NCI-H2081 (cell line): ENCODE data around the gene CLDND1.

ENCODE experiments used
- DNase-seq, 2 experiments: peaks; one replicate each; lab custom pipeline; 2025; lab: John Stamatoyannopoulos, UW

CLDND1 gene

DNA sequence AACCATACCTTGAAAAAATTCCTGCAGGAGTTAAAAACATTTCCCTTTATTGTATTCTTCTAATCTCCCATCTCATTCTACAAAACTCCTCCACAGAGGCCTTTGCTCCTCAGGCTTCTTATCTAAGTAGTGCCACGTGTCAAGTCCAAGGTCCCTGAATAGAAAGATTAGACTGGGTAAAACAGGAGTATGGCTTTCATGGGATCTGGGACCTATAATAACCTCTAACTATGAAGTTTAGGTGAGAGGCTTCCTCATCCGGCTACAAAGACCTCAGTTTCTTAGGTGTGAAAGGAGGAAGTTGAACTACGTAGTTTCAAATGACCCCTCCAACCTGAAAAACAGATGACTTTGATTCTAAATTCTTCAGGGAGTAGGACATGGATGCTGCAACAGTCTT is 29.1 kb upstream of the CLDND1 start:
- DNase-seq = no peak

DNA sequence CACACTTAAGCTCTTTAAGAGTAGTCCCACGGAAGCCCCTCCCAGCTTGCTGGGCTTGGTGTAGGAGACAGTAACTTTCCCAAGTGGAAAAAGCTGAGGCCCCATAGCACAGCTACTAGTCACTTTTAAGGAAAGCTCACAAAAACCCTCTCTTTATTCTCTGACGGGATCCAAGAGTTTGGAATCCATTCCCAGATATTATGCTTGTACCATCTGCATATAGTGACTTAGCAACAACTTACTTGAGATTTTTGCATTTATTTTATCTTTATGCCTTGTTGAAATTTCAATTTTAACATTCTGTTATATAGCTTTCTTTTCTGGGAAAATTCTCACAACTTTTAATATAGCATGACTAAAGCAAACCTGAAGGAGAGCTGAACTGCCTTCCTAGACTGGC is 28.5 kb upstream of the CLDND1 start:
- DNase-seq = no peak

DNA sequence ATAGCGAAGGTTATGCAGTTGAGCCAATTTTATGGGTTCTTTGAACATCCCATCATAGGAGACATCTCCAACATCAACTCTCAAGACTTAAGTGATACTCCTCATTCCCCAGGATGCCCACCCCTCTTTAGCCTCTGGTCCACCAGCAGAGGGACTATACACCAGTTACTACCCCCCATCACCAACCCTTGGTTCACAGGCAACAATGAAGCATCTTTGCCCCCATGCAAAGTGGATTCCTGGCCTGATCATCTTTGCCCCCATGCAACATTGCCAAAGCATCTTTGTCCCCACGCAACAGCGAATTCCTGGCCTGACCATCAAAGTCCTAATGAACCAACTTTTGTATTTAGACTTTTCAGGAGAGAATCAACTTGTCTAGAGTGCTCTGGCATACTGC is 28.1 kb upstream of the CLDND1 start:
- no peak for DNase-seq

DNA sequence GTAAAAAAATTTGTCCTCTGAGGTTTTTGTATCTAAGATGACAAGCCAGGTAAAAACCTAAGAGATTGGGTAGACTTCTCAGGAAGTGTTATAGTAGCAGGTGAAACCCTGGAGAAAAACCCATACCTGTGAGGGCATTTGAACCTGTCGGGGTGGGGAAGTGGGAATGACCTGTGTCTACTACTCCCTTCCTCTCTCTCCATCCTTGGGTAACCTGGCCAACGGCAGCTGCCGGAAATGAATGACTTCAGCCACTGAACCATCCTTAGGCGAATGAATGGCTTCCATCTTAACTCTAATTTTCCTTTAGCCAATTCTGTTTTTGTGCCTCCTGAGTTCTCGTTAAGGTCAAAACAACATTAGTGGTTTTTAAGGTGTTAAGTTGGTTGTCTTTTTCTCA is 25.8 kb upstream of the CLDND1 start:
- no peak for DNase-seq

DNA sequence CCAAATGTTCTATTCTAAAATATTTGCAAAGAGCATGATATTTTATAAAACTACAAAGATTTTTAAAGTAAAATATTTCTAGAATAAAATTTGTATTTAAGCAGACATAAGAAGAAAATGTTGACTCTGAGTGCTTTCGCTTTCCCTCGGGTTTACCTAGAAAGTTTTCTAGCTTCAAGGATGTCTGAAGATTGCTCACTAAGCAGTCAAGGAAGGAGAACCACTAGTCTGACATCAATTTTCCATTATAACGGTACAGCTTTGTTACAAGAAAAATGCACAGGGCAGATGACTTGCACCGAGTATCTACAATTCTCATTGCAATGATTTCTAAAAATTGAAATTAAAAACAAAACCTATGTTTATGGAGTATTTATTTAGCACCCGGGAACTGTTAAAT is 23.2 kb upstream of the CLDND1 start:
- no peak for DNase-seq

DNA sequence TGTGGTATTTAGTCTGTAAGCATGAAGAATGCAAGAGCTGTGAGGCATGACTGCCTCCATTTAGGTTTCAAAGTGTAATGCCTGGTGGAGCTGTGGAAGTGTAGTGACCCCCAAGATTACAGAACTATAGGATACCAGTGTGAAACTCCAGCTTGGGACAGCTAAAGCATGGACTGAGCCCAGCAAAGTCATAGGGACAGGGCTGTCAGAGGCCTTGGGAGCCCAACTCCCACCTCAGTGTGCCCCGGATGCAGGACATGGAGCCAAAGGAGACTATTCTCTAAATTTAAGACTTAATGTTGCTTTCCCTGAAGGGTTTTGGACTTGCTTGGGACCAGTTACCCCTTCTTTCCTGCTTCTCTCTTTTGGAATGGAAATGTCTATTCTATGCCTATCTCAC is 19.9 kb upstream of the CLDND1 start:
- no peak for DNase-seq

DNA sequence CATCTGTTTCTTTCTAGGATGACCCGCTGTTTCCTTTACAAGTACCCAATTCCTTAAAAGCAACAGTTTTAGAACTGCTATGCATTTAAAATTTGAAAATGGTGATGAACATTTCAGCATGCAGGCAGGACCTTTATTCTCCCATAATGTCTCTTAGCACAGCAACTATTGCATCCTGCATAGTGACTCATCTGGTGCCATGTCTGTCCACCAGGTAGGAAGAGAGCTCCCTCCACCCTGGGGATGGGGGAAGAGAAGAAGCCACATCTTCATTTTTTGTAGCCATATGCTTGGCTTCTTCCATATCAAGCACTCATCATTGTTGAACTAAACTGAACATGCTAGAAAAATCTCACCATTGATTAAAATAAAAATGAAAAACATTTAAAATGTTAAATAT is 19.0 kb upstream of the CLDND1 start:
- DNase-seq = no peak

DNA sequence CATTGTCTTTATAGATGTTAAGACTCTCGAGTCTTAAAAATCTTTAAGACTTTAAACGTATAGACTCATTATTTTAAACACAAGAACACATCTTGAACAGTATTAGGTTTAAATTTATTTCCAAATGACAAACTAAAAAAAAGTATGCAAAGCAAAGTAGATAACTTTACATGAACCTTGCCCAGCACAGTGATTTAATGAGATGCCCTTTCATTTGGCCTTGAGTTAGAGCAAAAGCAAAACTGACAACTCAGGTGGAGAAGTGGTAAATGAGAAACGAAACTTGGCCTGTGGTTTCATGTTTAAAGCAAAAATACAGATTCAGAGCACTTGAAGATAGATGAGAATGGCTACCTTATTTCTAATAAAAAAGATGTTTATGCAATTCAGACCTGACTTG is 17.6 kb upstream of the CLDND1 start:
- no peak for DNase-seq

DNA sequence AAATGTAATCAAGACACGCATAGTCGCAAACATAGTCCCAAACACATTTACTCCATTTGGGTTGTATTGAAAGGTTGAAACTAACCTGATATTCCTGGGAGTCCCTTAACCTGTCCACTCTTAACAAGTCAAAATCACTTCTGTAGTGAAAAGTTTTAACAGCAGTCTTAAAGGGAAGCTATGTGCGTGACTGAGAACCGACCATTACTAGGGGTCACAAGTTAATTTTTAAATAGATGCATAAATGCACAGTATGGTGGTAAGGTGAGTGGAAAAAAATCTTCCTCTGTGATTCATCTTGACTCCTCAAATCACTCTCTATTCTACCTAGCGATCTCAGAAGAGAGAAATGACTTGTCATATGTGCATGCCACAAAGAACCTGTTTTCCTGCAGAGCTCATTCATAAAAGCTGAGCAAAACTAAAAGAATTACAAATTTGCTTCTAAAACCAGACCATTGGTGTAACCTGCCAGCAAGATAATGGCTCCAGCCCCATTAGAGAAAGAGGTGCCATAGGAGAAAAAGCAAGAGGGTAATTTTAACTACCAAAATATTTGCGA is 13.8 kb upstream of the CLDND1 start:
- no peak for DNase-seq

DNA sequence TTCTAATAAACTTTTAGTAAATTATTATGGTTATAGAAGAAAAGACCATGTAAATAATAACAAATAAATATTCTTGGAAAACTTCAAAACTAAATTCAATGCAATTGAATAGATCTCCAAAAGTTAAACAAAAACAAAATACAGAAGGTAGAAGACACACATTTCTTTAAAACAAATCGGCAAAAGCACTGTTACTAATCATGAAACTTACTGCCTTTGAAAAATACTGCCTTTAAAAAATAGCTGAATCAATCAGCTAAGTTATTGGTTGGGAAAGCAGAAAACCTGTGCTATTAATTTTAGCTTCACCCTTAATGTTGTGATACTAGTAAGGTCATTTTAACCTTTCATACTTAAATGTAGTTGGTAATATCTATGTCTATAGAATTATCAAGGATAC is 12.0 kb upstream of the CLDND1 start:
- DNase-seq = no peak

DNA sequence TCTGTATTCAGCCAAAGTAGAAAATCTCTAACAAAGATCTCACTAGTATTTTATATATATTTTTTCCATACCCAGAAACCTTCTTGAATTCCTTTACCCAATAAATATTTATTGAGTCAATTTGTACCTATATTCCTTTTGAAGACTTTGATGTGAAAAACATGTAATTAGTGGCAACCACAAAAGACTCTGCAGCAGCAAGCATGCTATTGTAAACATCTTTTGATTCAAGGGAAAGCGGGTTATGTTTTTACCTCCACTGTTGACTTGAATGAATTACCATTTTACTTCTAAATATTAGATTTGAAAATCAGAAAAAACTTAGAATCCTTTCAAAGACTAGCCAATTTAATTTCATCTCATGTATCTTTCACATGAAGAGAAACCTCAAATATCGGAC is 11.5 kb upstream of the CLDND1 start:
- DNase-seq = no peak

DNA sequence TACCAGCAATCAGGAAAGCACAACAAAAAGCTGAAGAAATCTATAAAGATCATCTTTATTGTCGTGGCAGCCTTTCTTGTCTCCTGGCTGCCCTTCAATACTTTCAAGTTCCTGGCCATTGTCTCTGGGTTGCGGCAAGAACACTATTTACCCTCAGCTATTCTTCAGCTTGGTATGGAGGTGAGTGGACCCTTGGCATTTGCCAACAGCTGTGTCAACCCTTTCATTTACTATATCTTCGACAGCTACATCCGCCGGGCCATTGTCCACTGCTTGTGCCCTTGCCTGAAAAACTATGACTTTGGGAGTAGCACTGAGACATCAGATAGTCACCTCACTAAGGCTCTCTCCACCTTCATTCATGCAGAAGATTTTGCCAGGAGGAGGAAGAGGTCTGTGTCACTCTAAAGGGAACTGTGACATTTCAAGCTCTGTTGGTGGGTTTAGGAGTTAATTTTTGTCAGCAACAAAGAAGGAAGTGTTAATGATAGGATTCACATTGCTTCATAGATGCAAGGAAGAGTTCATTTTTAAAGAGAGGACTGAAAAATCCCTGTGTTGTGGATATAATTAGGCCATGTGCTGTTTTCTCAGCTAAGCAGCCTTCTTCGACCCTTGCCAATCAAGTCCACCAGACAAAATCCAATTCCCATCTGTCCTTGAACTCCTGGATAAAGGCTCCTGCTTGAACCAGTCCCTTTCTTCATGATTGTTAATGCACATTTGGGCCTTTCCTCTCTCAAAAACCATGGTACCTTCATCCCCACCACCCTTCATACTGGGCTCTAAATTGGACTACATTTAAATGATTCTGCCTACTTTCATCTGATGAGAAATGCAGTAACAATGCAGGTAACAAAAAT is 10.2 kb upstream of the CLDND1 start:
- DNase-seq = no peak

DNA sequence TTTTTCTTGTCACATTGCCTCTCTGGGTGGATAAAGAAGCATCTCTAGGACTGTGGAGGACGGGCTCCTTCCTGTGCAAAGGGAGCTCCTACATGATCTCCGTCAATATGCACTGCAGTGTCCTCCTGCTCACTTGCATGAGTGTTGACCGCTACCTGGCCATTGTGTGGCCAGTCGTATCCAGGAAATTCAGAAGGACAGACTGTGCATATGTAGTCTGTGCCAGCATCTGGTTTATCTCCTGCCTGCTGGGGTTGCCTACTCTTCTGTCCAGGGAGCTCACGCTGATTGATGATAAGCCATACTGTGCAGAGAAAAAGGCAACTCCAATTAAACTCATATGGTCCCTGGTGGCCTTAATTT is 9.6 kb upstream of the CLDND1 start:
- no peak for DNase-seq

DNA sequence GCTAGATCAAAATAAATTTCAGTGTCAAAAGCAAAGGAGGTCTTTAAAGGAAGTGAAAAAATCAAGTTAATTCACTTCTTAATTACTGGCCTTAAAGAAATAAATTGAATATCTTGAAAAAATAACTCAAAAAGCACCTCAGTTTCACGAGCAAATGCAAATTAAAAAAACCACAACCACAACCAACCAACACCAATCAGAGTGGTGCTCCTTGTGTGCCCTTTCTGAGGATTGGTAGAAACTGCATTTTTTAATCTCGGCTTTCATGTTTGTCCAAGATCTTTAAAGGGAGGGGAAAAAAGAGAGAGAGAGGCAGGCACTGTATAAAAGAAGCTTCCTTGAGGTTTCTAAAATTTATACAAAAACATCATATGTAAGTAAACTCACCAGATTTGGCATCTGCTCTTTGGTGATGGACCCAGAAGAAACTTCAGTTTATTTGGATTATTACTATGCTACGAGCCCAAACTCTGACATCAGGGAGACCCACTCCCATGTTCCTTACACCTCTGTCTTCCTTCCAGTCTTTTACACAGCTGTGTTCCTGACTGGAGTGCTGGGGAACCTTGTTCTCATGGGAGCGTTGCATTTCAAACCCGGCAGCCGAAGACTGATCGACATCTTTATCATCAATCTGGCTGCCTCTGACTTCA is 9.0 kb upstream of the CLDND1 start, which contains the start of gene GPR15:
TSS of gene GPR15 (plus strand) at position 357 of the 653 bp plus-strand sequence. CDS start at position 413, 56 bp downstream.
- DNase-seq = no peak

DNA sequence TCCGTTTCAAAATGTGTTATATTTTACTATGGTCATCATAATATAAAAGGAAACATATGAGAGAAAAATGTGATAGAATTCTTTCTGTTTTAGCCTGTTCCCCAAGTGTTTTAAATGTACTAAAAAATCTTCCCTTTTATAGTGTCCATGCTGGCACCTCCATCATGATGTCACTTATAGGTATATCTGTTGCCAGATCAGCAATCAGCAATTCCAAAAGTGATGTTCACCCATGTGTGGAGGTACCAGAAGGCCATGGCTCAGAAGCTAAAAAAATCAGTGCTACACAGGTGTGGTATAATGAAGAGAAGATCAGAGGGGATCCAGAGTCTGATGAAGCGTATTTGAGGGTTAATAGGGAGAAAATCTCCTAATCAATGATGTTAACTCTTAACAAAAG is 8.0 kb upstream of the CLDND1 start:
- no peak for DNase-seq

DNA sequence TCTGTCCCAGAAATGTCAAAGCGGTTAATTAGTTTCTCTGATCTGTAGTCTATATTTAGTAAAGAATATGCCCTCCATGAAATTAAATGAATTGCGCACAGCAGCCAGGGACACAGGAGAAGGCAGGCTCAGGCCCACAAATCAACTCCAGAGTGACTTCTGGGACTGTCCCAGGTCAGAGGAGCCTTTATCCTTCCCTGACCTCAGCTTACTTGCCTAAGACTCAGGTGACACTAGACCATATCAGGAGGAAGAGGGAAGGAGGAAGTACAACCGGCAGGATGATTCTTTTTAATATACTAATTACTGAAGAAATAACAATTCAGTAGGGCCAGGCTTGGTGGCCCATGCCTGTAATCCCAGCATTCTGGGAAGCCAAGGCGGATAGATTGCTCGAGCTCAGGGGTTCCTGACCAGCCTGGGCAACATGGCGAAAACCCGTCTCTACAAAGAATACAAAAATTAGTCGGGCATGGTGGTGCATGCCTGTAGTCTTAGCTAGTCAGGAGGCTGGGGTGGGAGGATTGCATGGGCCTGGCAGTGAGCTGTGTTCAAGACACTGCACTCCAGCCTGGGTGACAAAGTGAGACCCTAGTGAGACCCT is 7.3 kb upstream of the CLDND1 start:
- no peak for DNase-seq

DNA sequence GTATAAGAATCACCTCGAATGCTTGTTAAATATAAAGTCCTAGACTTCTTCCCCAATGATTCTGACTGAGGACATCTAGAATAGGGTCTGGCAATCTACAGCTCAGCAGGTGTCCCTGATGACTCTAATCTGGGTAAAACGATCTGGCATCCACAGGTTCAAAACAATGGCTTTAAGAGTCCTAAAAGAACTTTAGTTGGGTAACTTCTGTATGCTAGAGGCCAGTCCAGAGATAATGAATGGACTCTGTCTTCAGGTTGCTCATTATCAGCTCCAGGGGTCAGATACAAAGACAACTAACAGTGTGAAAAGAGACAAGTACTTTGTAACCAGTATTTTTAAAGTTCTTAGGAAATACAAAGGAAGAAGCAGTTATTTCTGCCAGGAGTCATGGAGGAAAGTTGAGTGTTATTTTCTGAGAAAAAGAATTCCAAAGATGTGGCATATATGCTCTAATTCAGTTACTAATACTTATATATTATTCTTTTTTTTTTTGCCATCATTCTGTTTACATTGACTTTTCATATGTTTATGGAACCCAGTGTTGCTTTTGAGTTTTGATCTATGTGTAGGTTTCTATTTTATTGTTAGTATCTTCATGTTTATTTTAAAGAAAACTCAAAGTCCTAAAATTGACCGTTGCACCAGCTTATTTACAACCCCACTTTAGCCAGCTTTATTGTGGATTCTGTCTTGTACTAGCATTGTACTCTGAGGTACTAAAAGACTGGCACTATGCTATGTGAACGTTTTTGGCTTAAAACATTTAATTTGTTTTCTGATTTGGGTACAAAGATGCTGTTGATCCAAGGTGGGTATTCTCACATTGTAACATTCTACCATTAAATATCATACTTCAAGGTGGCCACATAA is 6.0 kb upstream of the CLDND1 start:
- no peak for DNase-seq

DNA sequence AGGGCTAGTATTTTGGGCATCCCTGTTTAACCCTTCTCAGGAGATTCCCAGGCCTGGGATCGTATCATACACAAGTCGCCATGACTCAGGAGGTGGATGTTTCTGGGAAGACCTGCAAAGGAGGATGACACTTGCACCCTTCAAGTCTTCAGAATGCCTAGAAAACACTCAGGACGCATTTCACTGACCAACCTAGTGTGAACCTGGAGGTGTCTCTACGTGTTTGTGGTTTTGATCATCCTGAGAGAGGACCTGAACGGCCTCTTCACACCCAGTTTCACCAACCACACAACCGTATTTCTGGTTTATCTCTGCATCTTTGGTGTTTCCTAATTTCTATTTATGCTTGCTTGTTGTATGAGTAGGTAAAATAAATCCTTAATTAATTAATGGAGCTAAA is 2.8 kb upstream of the CLDND1 start:
- no peak for DNase-seq

DNA sequence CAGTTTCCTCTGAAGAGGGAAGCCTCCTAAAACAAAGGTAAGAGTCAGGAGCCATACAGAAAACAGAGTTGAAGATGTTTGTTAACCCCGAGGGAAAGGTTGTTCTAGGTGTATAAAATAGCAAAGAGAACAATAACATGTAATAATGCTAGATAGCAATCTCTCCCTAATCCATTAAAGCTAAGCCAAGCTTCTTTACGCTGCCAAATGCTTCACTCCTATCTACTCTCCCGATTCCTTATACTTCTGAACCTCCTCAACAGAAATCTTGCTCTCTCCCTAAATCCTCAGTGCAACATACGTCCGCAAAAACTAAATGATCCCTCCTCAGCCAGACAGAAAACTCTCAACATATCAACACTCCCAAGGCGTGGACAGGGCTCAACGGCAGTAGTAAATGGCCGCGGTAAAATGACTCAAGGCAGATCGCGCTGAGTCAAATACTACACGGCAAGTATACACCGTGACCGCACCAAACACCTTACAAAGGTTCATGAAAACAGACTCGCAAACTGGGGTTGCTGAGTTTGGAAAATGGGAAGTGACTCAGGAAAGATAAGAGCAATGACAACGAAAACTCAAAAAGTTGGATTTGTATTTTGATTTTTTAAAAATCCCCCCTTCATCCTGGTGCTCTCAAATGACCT is 682 bp downstream of the CLDND1 start:
- peak; percentile 15 to 44 for DNase-seq

DNA sequence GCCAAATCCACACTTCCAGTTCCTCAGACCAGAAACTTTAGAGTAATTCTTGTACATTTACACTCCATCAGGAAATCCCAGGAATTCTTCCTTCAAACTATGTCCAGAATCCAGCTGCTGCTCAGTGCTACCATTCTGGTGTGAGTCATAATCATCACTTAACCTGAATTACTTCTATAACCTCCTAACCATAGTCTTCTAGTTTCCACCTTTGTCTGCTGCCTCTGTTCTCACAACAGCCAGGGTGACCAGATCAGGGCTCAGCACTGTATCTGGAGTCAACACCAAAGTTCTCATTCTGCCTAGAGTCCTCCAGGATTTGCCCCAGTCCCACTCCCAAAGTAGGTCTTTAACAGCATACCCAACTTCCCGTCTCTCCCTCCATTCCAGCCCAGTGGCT is 3.4 kb downstream of the CLDND1 start:
- DNase-seq = no peak

DNA sequence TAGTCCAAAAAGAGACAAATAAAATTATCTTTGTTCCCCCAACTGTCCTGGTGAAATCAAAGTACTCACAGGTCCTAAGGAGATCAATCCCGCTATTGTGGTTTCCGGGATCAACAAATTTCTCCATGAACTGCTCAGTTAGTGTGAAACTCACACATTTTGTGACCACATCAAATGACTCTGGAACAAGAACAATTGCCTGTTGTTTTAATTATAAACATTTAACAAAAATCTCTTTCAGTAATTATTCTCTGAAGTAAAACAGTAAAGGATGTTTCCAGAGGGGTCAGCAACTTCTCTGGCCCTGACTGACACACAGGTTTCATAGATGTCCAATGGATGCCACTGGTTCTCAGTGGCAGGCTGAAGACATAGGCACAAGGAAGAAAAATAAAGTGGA is 3.9 kb downstream of the CLDND1 start:
- DNase-seq = no peak
